Spinal cord (tissue), 10 donors: Measurements from ENCODE around the gene MTUS2. TPM values are rescaled to one million over a fixed set of nuclear protein-coding genes. Genes with fewer than 3 reads are reported as not detected.

Source experiments
- DNase-seq, 6 donors: peaks; one replicate each; pipeline versions ENCODE4 v3.0.0 to v3.0.0-alpha.2; 2013 to 2015; ENCODE audit warnings: low spot score in 6 of 6, low read depth in 4 of 6
- H3K27ac ChIP-seq: one replicate; pipeline ENCODE4 v1.5.1; 2013; ENCODE audit warnings: low read depth, low read length, control low read depth
- H3K27me3 ChIP-seq: one replicate; pipeline ENCODE4 v1.6.1; 2013; ENCODE audit warnings: low read length; ENCODE audit not compliant: control insufficient read depth, insufficient read depth
- H3K36me3 ChIP-seq: one replicate; pipeline ENCODE4 v1.6.1; 2013; ENCODE audit warnings: low read length; ENCODE audit not compliant: control insufficient read depth, insufficient read depth
- H3K4me1 ChIP-seq: one replicate; pipeline ENCODE4 v1.6.1; 2013; ENCODE audit warnings: low read length; ENCODE audit not compliant: control insufficient read depth, insufficient read depth
- H3K4me3 ChIP-seq: one replicate; pipeline ENCODE4 v1.5.1; 2013; ENCODE audit warnings: low read depth, low read length, control low read depth
- H3K9me3 ChIP-seq: one replicate; pipeline ENCODE4 v1.6.1; 2013; ENCODE audit warnings: low read length; ENCODE audit not compliant: control insufficient read depth, insufficient read depth
- WGBS: methylation state at CpG from one replicate; pipeline ENCODE4 v1.1.5; 2013; ENCODE audit warnings: missing lambda C conversion rate; ENCODE audit not compliant: insufficient coverage; 5-methylcytosine and 5-hydroxymethylcytosine counted together
- polyA plus RNA-seq, 2 donors: library from polyadenylated mRNA; unstranded; fragments of 120-200 nt; gene quantifications; one replicate each; pipeline ENCODE4 v1.2.1, GENCODE V29; 2013; ENCODE audit not compliant: insufficient read length in 2 of 2
- total RNA-seq, 2 donors: library from RNA; depleted of rRNA in 1 of 2; stranded (reverse); fragments of 120-200 nt in 1 of 2; fragments of >200 nt in 1 of 2; gene quantifications; one replicate each; pipeline versions ENCODE4 v1.2.3 to v1.2.4, GENCODE V29; 2013 to 2014
- donor health status: healthy.

MTUS2 gene
- total and polyA plus RNA-seq, 4 donors = 4.6 to 12.5 (median 10.1) TPM

- Histone ChIP-seq H3K4me1 (no peaks in the 10 kb centered on the region), H3K36me3 (no peaks in the 10 kb centered on the region), H3K27ac (no peak overlapping the region), H3K27me3 (no peaks in the 10 kb centered on the region), H3K4me3 (no peak overlapping the region), H3K9me3 (no peaks in the 10 kb centered on the region)
- 100% methylated on average over 1 of the region's 1 CpG for WGBS
- no peak for DNase-seq
These were observed 636.3 kb downstream of the MTUS2 start for GRCh38 chr13:29456419-29456818.

GRCh38 chr13:29457299-29457698 is 637.2 kb downstream of the MTUS2 start:
- H3K27ac ChIP-seq = no peak overlapping the region
- no peaks in the 10 kb centered on the region for H3K9me3 ChIP-seq
- no peak overlapping the region for H3K4me3 ChIP-seq
- no peaks in the 10 kb centered on the region for H3K4me1 ChIP-seq
- H3K27me3 ChIP-seq = no peaks in the 10 kb centered on the region
- no peak for DNase-seq
- no peaks in the 10 kb centered on the region for H3K36me3 ChIP-seq

DNA sequence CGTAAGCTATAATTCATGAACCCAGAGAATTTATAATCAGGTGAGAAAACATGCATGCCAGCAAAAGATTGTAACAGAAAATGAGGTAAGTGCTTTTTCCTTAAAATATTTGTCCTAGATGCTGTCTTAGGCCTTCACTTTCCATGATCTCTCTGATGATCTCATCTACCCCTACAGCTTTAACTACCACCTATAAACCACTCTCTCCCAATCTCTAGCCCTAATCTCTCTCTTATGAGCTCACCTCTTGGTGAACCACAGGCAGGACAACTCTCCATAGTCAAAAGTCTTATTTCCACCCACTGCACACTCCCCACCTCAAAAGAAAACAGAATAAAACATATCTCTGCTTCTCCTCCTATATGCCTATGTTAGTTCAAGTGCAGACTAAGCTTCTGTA is 638.3 kb downstream of the MTUS2 start:
- Histone ChIP-seq H3K27me3 (no peaks in the 10 kb centered on the region), H3K9me3 (no peaks in the 10 kb centered on the region), H3K4me1 (no peaks in the 10 kb centered on the region), H3K4me3 (no peak overlapping the region), H3K27ac (no peak overlapping the region), H3K36me3 (no peaks in the 10 kb centered on the region)
- WGBS = no CpG with 5 or more reads among the region's 1 CpG
- DNase-seq = no peak

DNA sequence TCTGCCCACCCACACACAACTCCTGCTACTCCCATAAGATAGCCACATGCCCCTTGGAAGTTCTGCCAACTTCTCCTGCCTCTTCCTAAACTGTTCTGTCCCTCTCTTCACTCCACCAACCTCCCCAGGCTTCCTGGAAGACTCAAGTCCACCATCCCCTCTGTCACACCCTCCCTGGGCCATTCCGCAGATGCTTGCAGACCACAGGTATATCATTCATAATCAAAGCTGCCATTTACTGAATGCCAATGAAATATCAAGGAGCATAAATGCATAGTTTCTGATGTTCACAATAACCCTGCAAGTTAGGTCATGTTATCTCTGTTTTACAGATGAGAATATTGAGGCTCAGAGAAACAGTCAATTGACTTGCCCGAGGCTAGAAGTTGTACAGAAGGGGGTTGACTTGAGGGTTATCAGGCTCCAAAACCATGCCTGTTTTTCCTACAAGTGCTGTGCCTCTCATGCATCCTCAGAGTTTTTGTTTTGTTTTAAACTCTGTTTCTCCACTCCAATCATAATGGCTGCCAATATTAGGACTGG is 639.7 kb downstream of the MTUS2 start:
- no peaks in the 10 kb centered on the region for H3K27me3 ChIP-seq
- no peak overlapping the region for H3K27ac ChIP-seq
- no peak for DNase-seq
- H3K4me1 ChIP-seq = no peaks in the 10 kb centered on the region
- 100% methylated on average over 1 of the region's 2 CpGs for WGBS
- H3K9me3 ChIP-seq = no peaks in the 10 kb centered on the region
- H3K36me3 ChIP-seq = no peaks in the 10 kb centered on the region
- H3K4me3 ChIP-seq = no peak overlapping the region

DNA sequence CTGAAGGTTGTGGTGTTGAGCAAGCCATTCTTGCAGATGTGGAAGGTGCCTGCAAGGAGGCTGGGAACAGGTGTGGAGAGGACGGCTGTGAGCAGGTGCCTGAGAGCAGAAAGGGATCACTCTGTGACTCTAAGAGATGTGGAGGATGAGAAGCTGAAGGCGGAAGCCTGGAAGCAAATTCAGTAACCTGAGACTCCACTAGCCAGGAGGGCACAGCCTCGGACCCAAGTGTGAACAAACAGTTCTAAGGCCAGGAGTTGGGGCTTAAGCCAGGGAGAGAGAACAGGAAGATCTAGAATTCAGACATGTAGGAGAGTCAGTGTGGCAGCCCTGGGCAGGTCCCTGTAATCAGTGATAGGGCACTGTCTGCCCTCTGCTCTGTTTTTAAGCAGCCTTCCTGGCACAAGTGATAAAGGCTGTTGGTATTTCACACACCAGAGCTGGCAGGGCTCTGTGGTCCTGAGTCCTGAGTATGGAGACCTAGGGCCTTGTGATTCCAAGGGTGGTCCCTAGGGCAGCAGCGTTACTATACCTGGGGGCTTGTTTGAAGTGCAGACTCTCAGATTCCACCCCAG is 644.1 kb downstream of the MTUS2 start:
- H3K9me3 ChIP-seq = no peaks in the 10 kb centered on the region
- no peaks in the 10 kb centered on the region for H3K36me3 ChIP-seq
- no peak overlapping the region for H3K27ac ChIP-seq
- H3K4me1 ChIP-seq = peaks cover 7% of the 10 kb centered on the region
- DNase-seq = no peak
- H3K4me3 ChIP-seq = no peak overlapping the region
- WGBS = 85% methylated on average over 4 of the region's 4 CpGs
- H3K27me3 ChIP-seq = no peaks in the 10 kb centered on the region

GRCh38 chr13:29465741-29466293 is 645.7 kb downstream of the MTUS2 start:
- H3K27ac ChIP-seq = no peak overlapping the region
- no peaks in the 10 kb centered on the region for H3K36me3 ChIP-seq
- H3K4me1 ChIP-seq = peaks cover 7% of the 10 kb centered on the region
- no peaks in the 10 kb centered on the region for H3K27me3 ChIP-seq
- DNase-seq = peak in 2 of 6 donors; percentile 37 to 69
- H3K9me3 ChIP-seq = no peaks in the 10 kb centered on the region
- no peak overlapping the region for H3K4me3 ChIP-seq
- WGBS = 37% methylated on average over 3 of the region's 6 CpGs

DNA sequence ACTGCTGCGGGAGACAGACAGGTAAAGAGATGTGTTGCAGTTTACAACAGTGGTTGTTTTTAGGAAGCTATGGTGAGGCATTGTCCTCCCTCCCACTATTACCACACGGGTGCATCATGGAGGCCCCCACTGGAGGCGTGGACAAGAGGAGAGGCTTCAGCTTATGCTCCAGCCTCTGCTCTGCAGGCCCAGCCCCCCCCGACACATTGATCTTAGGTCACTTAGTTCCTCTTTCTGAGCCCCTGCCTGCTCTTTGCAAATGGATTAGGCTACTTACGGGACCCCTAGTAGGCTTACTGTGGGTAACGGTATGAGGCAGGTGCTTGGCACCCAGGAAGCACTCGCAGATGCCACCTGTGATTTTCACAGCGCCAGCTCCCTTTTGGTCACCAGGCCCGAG is 651.4 kb downstream of the MTUS2 start:
- Histone ChIP-seq H3K4me3 (no peak overlapping the region), H3K9me3 (no peaks in the 10 kb centered on the region), H3K4me1 (no peaks in the 10 kb centered on the region), H3K36me3 (no peaks in the 10 kb centered on the region), H3K27ac (no peak overlapping the region), H3K27me3 (no peaks in the 10 kb centered on the region)
- WGBS = 94% methylated on average over 7 of the region's 9 CpGs
- DNase-seq = no peak

GRCh38 chr13:29472332-29472961 is 652.3 kb downstream of the MTUS2 start:
- WGBS = 60% methylated on average over 5 of the region's 6 CpGs
- Histone ChIP-seq H3K9me3 (no peaks in the 10 kb centered on the region), H3K27ac (no peak overlapping the region), H3K4me1 (no peaks in the 10 kb centered on the region), H3K36me3 (no peaks in the 10 kb centered on the region), H3K27me3 (no peaks in the 10 kb centered on the region), H3K4me3 (no peak overlapping the region)
- DNase-seq = peak in 1 of 6 donors; percentile 73

DNA sequence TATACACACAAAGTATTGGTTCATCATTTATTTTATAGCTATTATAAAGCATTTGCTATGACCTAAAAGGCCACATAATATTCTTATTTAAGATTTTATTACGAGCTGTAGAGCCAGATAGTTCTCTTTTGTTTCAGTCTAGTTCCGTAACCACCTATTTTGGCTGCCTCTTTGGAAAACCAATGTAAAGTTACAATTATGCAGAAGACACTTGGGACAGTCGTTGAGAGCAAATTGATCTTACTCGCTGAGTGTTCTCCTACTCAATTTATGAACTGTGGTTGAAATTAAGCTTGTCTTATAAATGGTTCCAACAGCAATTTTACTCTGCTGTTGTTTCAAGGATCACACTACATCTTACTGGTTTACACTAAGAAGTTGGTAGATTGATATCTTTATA is 653.0 kb downstream of the MTUS2 start:
- H3K36me3 ChIP-seq = no peaks in the 10 kb centered on the region
- H3K27ac ChIP-seq = no peak overlapping the region
- whole genome bisulfite sequencing = 100% methylated on average over 1 of the region's 4 CpGs
- DNase-seq = peak in 1 of 6 donors; percentile 56
- H3K27me3 ChIP-seq = no peaks in the 10 kb centered on the region
- no peak overlapping the region for H3K4me3 ChIP-seq
- no peaks in the 10 kb centered on the region for H3K4me1 ChIP-seq
- H3K9me3 ChIP-seq = no peaks in the 10 kb centered on the region

DNA sequence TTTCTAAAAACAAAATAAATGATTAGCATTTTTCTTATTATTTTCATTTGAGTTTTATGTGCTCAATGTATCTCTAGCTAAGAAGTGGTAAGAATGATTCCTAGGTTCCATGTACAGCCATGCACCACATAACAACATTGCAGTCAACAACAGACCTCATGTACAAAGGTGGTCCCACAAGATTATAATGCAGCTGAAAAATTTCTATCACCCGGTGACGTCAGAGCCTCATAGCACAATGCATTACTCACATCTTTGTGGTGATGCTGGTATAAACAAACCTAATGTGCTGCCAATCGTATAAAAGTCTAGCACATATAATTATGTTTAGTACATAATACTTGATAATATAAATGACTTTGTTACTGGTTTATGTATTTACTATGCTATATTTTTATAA is 654.9 kb downstream of the MTUS2 start:
- Histone ChIP-seq H3K4me1 (peaks cover under 1% of the 10 kb centered on the region), H3K27me3 (no peaks in the 10 kb centered on the region), H3K27ac (no peak overlapping the region), H3K4me3 (no peak overlapping the region), H3K36me3 (peaks cover under 1% of the 10 kb centered on the region), H3K9me3 (no peaks in the 10 kb centered on the region)
- DNase-seq = no peak
- no CpG with 5 or more reads among the region's 3 CpGs for WGBS
